ENCODE measurements around the gene CMTM5. TPM values are rescaled to one million over a fixed set of nuclear protein-coding genes. Genes with fewer than 3 reads are reported as not detected.

The CMTM5 gene
- total RNA-seq, 1 donor from 2014 or later: not detected

DNA sequence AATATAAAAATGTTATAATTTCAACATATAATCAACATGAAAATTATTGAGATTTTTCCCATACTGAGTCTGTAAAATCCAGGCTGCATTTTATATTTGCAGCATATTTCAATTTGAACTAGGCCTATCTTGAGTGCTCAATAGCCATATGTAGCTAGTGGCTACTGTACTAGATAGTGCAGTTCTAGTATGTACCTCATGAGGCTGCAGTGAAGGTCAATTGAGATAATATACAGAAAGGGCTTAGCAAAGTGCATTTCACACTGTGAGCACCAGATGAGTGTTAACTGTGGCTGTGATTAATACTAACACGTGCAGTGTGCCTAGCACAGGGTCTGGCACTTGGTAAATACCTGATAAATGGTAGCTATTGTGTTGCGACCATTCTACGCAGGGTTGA lies 18.8 kb upstream of the CMTM5 start:
- no peak for DNase-seq (ENCODE audit: low read depth)

DNA sequence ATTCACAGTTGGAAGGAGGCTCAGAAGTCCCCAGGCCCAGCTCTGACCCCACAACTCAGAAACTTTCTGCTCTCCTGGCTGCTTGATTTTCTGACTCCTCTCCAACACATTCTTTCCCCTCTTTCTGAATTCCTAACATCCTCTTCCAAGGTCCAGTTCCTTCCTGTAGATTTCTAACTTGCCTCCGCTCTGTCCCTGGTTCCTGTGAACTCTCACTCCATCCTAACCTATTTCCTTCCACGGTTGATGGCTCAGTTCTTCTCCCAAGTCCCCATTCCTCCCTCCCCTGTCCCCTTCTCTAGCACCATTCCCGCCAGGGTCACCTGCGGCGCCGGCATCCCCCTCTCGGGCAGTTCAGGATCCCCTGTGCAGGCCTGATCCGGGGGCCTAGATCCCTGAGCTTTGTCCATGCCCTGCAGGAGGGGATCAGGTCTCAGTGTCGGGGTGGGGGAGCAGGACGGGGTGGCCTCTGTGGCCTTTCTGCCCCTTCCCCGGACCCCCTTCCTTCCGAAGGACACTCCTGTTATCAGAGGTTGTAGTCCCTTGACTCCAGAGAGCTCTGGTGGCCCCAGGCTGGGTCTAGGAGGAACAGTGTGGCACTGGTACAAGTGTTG lies 18.2 kb upstream of the CMTM5 start:
- no peak for DNase-seq (ENCODE audit: low read depth)

DNA sequence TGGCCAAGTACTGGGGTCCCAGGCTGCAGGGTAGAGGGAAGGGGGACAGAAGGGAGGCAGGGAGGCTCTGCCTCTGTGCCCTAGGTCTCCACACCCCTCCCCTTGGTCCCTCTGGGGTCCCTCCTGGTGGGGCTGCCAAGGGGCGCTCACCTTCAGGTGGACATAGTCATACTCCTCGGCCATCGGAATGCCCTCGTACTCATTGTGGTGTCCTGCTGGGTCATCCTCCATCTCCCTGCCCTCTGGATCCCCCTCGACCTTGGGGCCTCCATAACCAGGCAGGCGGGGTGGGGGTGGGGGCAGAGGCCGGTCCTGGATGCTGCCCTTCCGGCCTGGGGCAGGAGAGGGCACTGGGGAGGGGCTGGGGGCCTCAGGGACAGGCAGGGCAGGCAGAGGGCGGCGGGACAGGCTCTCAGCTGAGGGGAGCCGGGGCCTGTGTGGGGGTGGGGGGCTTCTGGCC lies 17.6 kb upstream of the CMTM5 start:
- no peak for DNase-seq (ENCODE audit: low read depth)

DNA sequence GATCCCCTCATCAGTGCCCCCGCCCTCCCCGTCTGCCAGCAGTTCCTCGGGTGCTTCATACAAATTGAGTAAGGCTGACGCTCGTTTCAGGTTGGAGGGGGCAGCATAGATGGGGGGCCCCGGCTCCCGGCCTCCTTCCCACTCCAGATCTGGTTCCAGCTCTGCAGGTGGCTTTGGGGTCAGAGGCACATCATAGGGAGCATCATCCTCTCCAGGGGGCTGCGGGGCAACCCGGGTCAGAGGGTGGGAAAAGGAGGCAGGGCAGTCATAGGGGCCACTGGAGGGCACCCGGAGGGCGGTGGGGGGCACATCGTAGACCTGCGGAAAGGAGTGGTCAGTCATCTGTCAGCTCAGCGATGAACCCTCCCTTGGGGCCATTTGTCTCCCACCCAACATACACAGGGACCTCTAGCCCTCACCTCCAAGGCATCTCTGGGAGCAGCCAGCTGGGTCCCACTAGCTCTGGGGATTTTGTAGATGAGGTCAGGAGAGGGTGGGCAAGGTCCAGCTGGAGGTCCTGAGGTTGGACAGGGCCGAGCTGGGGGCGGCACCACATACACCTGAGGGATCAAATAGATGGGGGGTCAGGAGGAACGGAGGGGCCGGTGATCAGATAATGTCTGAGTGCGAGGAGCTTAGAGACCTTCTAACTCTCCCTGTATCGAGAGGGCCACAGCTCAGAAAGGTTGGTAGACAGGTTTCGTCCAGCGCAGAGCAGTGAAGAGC lies 17.0 kb upstream of the CMTM5 start:
- DNase-seq (ENCODE audit: low read depth): no peak

DNA sequence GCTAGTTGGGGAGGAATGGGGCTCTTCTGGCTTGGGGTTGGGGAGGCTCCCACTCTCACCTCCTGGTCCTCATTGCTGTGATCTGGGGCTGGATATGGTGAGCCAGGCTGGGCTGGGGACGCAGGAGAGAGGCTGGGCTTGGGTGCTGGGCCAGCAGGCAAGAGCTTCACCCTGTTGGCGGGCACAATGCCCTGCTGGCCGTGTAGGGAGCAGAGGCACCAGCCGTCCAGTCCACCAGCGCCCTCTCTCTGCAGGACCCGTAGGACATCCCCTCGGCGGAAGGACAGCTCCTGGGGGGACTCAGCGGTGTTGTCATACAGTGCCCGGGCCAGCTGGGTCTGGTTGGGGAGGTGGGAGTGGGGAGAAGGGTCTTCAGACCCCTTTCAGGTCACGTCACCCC lies 16.4 kb upstream of the CMTM5 start:
- DNase-seq (ENCODE audit: low read depth): no peak

DNA sequence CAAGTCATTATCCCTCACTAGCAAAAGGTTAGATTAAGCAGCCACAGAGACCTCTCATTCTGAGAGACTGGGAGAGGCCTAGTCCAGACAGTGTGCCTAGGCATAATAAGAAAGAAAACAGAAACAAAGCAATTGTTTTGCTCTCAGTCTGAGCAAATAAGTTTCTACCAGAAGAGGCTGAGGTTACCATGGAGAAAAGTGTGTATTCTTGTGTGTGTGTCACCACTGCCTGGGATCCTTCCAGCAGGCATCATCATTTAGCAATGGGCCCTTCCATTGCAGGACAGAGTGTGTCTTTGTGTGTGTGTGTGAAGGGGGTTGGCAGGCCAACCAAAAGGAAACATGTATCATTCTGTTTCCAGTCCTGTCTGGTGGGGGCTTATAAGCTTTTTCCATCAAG lies 15.5 kb upstream of the CMTM5 start:
- peak; percentile 60 for DNase-seq (ENCODE audit: low read depth)

DNA sequence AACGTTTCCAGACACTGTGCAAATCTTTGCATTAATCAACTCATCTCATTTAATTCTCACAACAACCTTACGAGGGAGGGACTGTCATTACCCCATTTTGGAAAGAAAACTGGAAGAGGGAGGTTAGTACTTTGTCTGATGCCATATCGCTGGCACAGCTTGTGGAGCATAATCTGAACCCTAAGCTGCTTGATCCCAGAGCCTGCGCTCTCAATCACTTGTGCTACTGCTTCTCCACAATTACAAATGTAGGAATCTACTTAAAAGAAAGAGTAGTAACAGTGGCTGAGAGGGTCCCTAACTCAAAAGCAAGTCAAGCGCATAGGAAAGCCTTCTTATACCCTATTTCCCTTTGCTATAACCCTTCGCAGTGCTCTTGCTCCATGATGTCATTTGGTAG lies 15.1 kb upstream of the CMTM5 start:
- DNase-seq (ENCODE audit: low read depth): no peak

DNA sequence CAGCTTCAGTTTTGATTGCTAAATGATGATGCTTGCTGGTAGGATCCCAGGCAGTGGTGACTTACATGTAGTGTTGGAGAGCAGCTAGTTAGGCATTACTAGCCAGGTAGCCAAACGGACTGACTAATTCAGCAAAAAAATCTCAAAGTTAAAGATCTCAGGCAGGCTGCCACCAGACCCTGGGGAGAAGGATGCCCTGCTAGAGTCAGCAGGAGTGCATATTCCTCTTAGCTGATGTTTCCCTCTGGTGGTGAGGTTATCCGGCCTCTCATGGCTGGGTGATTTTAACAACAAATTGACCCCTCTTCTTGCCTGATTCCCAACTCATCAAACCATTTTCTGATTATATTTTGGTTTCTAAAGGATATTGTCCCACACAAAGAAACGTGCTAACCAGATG lies 14.6 kb upstream of the CMTM5 start:
- DNase-seq (ENCODE audit: low read depth): peak; percentile 67

DNA sequence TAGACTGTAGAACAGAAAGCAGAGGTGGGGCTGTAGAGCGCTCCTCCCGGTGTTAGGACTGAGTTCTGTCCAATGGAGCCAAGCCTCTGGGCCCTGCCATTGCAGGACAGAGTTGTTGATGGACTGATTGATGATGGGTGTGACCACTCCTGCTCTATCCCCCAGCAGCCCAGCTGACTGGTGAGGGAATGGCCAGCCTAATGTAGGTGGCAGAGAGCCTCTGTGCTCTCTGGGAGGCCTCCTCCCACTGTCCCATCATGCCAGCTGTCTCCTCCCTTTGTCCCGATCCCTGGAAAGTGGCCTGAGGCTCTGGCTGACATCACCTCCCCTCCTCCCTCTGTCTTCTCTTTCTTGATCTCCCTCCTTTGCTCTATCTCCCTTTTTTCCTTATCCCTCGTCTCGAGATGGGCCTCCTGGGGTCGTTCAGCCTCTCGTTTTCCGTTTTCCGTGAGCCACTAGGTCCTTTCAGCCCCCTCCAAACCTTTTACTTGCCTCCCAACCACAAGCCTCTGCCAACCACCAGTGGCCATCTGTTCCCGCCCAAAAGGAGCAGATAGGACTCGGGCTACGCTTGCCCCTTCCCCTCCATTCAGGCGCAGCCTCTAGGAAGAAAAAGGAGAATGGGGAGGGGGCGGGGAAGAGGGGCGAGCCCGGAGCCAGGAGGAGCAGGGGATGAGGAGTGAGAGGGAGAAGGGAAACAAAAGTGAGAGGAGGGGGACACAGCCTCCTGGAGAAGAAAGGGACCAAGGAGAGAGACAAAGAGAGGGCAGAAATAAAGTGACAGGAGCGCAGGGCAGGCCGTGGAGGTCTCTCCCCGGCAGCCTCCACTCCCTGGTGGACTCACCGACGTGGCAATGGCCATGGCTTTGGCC lies 12.4 kb upstream of the CMTM5 start:
- DNase-seq (ENCODE audit: low read depth): no peak

DNA sequence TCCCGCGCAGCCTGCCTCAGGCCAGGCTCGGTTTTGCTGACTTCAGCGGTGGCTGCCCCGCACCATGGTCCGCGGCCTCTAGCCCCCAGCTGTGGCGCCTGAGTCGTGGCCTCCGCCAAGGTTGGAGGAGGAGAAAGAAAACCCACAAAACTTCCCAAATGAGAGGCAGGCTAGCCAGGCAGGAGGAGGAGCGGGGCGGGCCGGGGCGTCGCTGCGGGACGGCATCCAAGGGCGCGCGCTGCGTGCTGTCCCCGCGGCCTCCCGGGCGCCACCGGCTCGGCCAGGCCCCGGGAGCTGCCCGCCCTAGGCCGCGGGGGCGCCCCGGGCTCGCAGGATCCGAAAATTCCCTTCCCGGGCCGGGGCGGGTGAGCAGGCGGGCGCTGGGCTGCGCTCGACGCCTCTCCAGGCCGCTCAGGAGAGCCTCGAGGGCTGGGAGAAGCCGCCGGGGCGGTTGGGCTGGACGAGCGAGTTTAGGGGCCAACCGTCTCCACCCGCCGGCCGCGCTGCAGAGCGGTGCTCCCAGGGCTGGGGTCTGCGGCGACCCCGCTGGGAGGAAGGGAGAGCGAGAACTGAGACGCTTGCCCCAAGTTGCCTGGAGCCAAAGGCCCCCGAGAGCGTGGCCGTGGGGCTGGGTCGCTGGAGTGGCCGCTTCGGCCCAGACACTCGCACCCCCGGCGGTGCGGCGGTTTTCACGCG lies 11.7 kb upstream of the CMTM5 start, which contains the start of gene EFS:
Gene EFS (minus strand): TSS at position 137 of the 696 bp plus-strand sequence. CDS start 147 bp downstream, outside the sequence.
- no peak for DNase-seq (ENCODE audit: low read depth)

DNA sequence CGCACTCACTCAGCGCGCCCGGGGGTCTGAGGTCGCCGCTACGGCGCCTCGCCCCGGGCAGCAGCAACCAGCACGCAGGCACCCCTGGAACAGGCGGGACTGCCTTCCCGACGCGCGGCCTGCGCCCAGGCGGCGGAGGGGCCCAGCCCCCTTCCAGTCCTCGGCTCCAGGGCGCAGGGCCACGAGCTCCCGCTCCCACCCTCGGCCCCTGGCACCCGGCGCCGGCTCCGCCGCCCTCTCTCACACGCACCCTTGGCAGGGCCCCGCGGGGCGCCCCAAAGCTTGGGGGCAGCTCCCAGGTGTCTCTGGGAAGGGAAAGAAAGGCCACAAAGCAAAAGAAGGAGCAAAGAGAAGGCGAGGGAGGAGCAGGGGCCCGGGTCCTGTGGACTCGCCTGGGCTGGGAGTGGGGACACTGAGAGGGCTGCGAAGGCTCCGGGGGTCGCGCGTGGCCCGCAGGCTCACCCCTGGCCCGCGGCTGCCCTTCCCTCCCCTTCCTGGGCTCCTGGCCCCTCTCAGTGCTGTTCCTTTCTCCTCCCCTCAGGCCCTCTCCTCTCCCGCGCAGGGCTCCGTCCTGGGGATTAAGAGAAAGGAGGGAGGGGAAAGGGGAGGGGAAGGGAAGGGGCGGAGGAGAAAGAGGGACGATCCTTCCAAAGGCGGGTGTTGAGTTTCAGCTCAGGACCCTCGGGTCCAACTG lies 11.0 kb upstream of the CMTM5 start:
- DNase-seq (ENCODE audit: low read depth): no peak

DNA sequence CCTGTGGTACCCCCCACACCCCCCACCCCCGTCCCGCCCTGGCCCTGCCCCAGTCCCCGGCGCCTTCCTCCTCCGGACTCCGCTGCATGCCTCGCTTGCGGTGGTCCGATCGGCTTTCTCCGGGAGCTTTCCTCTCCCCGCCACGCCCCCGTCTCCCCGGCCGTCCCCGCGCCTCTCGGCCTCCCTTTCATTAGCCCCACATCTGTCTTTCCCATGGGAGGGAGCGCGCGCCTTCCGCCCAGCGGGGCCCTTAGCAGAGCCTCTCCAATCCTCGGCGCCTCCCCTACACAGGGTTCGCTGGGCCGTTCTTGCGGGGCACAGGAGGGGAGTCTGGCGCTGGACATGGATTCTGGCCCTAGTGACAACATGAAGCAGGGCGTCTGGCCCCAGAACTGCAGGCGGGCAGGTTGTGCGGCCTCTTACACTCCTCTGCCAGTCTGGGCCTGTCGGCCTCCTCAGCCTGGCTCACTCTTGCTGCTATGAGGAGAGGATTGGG lies 10.4 kb upstream of the CMTM5 start:
- no peak for DNase-seq (ENCODE audit: low read depth)

DNA sequence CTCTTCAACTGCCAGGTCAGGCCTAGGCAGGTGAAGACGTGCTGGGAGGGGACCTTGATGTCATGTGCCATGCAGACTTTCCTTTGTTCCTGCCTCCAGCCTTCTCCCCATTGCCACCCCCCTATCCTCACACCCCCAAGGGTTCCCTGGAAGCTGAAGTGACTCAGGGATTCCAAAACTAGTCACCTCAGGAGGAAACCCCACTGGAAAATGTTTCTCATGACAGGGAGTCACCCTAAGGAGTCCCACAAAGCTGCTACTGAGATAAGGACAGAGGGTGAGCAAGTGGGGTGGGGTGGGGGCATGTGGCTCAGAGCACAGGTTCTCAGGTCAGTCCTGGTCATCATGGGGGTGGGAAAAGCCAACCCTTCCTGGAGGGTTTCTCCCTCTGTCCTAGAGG lies 6.6 kb upstream of the CMTM5 start:
- no peak for DNase-seq (ENCODE audit: low read depth)

DNA sequence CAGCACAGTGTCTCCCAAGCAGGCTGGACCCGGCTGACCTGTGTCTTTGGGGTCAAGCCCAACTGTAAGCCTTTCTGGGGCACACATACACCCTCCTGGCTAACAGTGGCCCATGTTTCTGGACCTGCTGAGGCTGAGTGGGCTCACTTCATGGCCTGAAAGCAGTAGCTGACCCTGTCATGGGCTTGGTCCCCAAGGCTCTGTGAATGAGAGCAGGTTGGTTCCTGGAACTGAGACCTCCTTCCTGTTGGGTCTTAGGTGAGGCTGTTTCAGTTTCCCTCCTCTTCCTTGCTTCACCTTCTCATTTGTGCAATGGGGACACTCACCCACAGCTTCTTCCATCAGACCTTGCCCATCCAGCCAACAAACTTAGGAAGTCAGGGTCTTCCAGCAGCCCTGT lies 5.0 kb upstream of the CMTM5 start:
- no peak for DNase-seq (ENCODE audit: low read depth)

DNA sequence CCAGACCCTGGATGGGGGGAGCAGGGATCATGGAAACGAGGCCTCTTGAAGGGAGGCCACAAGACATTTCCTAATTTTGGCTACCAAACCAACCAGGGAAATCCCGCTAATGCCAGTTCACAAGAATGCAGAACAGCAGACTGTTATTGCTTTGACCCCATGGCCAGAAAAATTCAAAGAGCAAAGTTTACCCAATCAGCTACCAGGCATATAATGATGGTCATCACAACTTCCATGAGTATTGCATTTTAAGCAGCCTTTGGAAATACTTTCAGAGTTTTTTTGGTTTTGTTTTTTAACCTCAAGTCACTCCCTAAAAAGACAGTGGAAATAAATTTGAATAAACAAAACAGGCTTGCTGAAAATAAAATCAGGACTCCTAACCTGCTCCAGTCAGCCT lies 4.3 kb upstream of the CMTM5 start, which contains the start of gene IL25:
Gene IL25 (plus strand): TSS at position 301 of the 400 bp plus-strand sequence.
- DNase-seq (ENCODE audit: low read depth): no peak

DNA sequence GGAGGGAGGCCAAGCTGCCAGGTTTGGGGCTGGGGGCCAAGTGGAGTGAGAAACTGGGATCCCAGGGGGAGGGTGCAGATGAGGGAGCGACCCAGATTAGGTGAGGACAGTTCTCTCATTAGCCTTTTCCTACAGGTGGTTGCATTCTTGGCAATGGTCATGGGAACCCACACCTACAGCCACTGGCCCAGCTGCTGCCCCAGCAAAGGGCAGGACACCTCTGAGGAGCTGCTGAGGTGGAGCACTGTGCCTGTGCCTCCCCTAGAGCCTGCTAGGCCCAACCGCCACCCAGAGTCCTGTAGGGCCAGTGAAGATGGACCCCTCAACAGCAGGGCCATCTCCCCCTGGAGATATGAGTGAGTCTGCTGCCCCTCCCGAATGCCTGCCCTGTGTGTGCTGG lies 3.8 kb upstream of the CMTM5 start:
- DNase-seq (ENCODE audit: low read depth): no peak

DNA sequence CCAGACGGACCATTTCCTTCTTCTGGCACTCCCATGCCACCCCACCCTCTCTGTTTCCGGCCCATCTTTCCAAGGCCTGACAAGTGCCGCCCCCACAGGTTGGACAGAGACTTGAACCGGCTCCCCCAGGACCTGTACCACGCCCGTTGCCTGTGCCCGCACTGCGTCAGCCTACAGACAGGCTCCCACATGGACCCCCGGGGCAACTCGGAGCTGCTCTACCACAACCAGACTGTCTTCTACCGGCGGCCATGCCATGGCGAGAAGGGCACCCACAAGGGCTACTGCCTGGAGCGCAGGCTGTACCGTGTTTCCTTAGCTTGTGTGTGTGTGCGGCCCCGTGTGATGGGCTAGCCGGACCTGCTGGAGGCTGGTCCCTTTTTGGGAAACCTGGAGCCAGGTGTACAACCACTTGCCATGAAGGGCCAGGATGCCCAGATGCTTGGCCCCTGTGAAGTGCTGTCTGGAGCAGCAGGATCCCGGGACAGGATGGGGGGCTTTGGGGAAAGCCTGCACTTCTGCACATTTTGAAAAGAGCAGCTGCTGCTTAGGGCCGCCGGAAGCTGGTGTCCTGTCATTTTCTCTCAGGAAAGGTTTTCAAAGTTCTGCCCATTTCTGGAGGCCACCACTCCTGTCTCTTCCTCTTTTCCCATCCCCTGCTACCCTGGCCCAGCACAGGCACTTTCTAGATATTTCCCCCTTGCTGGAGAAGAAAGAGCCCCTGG lies 1.2 kb upstream of the CMTM5 start:
- DNase-seq (ENCODE audit: low read depth): no peak

DNA sequence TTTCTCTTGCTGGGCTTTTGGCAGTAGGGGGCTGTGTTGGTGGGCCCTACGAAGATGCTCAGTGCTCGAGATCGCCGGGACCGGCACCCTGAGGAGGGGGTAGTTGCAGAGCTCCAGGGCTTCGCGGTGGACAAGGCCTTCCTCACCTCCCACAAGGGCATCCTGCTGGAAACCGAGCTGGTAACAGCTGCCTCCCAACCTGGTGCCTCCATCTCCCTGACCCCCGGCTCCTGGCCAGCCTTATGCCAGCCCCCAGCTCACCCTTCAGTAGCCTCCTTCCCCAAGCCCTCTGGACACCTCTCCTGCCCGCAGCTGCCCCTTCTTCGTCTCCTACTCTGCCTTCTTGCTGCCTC lies 328 bp downstream of the CMTM5 start:
- DNase-seq (ENCODE audit: low read depth): no peak

DNA sequence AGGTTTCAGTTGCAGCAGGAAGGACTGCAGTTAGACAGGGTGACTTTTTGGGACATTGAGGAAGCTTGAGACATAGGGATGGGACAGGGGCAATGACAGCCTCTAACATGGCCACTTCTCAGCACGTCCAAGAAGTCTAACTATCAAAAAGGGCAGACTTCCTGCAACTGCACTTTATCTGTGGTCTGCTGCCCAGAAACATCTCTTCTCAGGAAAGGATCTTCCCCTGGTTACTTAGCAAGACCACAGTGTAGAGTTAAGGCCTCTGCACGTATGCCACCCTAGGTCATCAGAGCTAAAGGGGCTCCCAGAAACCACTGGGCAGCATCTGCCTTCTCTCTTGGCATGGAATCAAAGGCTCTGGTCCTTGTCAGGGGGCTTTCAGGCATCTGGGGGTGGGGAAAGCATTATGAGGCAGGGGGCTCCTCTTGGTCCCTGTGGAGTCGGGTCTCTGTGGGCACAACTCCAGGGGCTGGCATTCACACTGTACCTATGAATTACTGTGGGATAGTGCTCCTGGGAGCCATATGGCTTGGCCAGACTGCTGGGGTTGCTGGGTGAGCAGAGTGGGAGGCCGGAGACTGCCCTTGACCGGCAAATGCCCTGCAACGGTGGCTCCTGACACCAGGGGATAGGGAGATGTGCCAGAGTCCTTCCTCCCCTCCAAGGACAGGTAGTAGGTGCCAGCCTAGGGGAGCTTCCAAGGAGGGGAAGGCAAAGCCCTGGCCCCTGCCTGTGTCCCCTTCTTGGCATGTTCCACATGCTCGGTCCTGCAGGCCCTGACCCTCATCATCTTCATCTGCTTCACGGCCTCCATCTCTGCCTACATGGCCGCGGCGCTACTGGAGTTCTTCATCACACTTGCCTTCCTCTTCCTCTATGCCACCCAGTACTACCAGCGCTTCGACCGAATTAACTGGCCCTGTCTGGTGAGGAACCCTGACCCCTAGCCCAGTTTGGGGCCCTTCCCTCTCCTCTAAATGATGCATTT lies 1.0 kb downstream of the CMTM5 start:
- DNase-seq (ENCODE audit: low read depth): no peak

Measured in renal cortical epithelial cell (primary cell).